ENCODE data around the gene TCF15.

DNA sequence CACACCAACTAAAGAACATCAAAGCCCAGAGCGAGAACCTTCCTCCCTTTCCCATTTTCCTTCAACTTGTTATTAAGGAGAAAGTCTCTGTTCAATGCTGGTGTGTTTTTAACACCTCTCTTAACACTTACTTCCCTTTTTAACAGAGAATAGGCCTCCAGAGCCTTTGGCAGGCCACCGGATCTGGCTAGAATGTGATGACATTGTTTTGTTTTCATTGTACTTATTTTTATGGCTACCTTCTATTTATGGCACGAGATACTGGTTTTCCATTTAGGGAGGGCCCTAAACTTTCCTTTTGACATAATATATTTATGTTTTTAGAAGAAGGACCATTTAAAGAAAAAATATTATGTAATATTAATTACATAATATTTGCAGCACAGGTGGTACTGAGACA, 21.6 kb downstream of the TCF15 start:
- TF ChIP-seq ZFX (IDR thresholded peaks at IDR 0.05), result no peak
- TF ChIP-seq, protein P1, sequence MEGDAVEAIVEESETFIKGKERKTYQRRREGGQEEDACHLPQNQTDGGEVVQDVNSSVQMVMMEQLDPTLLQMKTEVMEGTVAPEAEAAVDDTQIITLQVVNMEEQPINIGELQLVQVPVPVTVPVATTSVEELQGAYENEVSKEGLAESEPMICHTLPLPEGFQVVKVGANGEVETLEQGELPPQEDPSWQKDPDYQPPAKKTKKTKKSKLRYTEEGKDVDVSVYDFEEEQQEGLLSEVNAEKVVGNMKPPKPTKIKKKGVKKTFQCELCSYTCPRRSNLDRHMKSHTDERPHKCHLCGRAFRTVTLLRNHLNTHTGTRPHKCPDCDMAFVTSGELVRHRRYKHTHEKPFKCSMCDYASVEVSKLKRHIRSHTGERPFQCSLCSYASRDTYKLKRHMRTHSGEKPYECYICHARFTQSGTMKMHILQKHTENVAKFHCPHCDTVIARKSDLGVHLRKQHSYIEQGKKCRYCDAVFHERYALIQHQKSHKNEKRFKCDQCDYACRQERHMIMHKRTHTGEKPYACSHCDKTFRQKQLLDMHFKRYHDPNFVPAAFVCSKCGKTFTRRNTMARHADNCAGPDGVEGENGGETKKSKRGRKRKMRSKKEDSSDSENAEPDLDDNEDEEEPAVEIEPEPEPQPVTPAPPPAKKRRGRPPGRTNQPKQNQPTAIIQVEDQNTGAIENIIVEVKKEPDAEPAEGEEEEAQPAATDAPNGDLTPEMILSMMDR (conservative IDR thresholded peaks at IDR 0.05), result no peak

Measured in C4-2B (cell line).